ENCODE results near the gene CLCN6.

DNA sequence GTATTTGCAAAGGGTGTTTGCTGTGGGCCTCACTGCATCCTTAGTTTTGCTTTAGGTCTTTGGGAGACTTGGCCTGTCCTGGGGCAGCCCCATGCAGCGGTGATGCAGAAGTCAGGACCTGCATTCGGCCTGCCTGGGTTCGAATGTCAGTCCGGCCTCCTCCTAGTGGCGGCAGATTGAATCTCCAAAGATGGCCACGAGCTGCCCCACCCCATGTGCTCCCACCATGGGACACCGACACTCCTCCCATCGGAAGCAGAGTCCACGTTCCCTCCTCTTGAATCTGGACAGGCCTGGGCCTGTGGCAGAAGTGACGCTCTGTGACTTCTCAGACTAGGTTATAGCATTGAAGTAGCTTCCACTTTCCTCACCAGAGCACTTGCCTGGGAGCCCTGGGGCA is 69.1 kb downstream of the CLCN6 start:
- TF ChIP-seq CHD2 (IDR thresholded peaks at IDR 0.05; ENCODE audit: low read length), result no peak
- TF ChIP-seq TAF1 (IDR thresholded peaks at IDR 0.05; ENCODE audit: low read depth, low read length), result no peak
